K562 (cell line): Measurements from ENCODE around the gene TRUB2. TPM values are rescaled to one million over a fixed set of nuclear protein-coding genes. Genes with fewer than 3 reads are reported as not detected.
A peak's percentile ranks its signal among the peaks of the same experiment; 100 is the strongest.

Experiments
- BHLHE40 ChIP-seq: IDR thresholded peaks from 2 replicates; pipeline ENCODE4 v1.6.1; 2011; ENCODE audit warnings: low read length, improper control_type of control experiment
- BRCA1 ChIP-seq, 2 experiments: fragments of 450-650 bp in 1 of 2; sonication (generic) in 1 of 2; formaldehyde crosslinking in 1 of 2; IDR thresholded peaks; 2 replicates each; pipeline versions ENCODE4 v1.5.0 to v1.6.1; 2017 to 2020; ENCODE audit warnings: mild to moderate bottlenecking in 1 of 2, missing genetic modification reagents in 1 of 2
- CBX3 ChIP-seq, 2 experiments: IDR thresholded peaks; 1 replicate in 1 of 2; 2 replicates in 1 of 2; pipeline ENCODE4 v1.6.1; 2012; ENCODE audit warnings: inconsistent platforms in 2 of 2, low read length in 2 of 2, borderline replicate concordance in 1 of 2, control low read depth in 1 of 2
- CHD4 ChIP-seq: fragments of 200-600 bp; sonication (generic); IDR thresholded peaks from 3 replicates; pipeline ENCODE4 v1.6.1; 2012; ENCODE audit warnings: low read depth, mild to moderate bottlenecking, mixed read lengths, low read length, inconsistent platforms; ENCODE audit not compliant: insufficient read depth, insufficient replicate concordance, poor library complexity, severe bottlenecking
- DEAF1 ChIP-seq: fragments of 450-650 bp; formaldehyde crosslinking; IDR thresholded peaks from 2 replicates; pipeline ENCODE4 v1.4.0; 2020; ENCODE audit warnings: mild to moderate bottlenecking, moderate library complexity
- ETV1 ChIP-seq: fragments of 450-650 bp; conservative IDR thresholded peaks from 2 replicates; pipeline ENCODE4 v1.6.1; 2016; ENCODE audit warnings: missing genetic modification characterization, control low read depth, low read depth, missing compliant biosample characterization
- FUS ChIP-seq: fragments of 200-400 bp; formaldehyde crosslinking; optimal IDR thresholded peaks from 2 replicates; pipeline ENCODE3; 2017; ENCODE audit warnings: low read depth, low read length
- HDGF ChIP-seq: fragments of 450-650 bp; IDR thresholded peaks from 2 replicates; pipeline ENCODE4 v1.6.1; 2016
- ILF3 ChIP-seq: fragments of 450-650 bp; IDR thresholded peaks from 2 replicates; pipeline ENCODE4 v1.6.1; 2018; ENCODE audit warnings: antibody characterized with exemption, mild to moderate bottlenecking, moderate library complexity, borderline replicate concordance
- LARP7 ChIP-seq: fragments of 450-650 bp; IDR thresholded peaks from 2 replicates; pipeline ENCODE4 v1.6.1; 2016
- MLLT1 ChIP-seq, 2 experiments: fragments of 450-650 bp; IDR thresholded peaks; 2 replicates each; pipeline ENCODE4 v1.6.1; 2016
- PKNOX1 ChIP-seq: fragments of 450-650 bp; IDR thresholded peaks from 2 replicates; pipeline ENCODE4 v1.6.1; 2016
- SREBF2 ChIP-seq: sonication (generic); formaldehyde crosslinking; IDR thresholded peaks from 2 replicates; pipeline ENCODE4 v1.4.0; 2020; ENCODE audit warnings: mild to moderate bottlenecking, missing genetic modification reagents
- STAT6 ChIP-seq: sonication (generic); formaldehyde crosslinking; IDR thresholded peaks from 2 replicates; pipeline ENCODE4 v1.8.1; 2023; ENCODE audit warnings: mild to moderate bottlenecking, missing genetic modification reagents
- TAL1 ChIP-seq: fragments of 450-650 bp; IDR thresholded peaks from 2 replicates; pipeline ENCODE4 v1.6.1; 2016; ENCODE audit warnings: mild to moderate bottlenecking
- TEAD1 ChIP-seq, 2 experiments: fragments of 450-650 bp in 1 of 2; sonication (generic) in 1 of 2; formaldehyde crosslinking; IDR thresholded peaks; 2 replicates each; pipeline versions ENCODE4 v1.4.0 to v1.8.0; 2020 to 2022; ENCODE audit warnings: mild to moderate bottlenecking in 2 of 2, missing genetic modification reagents in 1 of 2
- TEAD4 ChIP-seq, 2 experiments: sonication (generic) in 1 of 2; formaldehyde crosslinking in 1 of 2; IDR thresholded peaks; 2 replicates each; pipeline versions ENCODE4 v1.6.1 to v1.8.0; 2012 to 2022; ENCODE audit warnings: borderline replicate concordance in 1 of 2, inconsistent platforms in 1 of 2, low read length in 1 of 2, mild to moderate bottlenecking in 1 of 2, missing genetic modification reagents in 1 of 2
- WHSC1 ChIP-seq: IDR thresholded peaks from one replicate; pipeline ENCODE4 v1.6.1; 2012; ENCODE audit warnings: low read length, control low read depth, inconsistent platforms
- ZNF212 ChIP-seq: fragments of 450-650 bp; formaldehyde crosslinking; IDR thresholded peaks from 2 replicates; pipeline ENCODE4 v1.4.0; 2020; ENCODE audit warnings: mild to moderate bottlenecking
- ZNF324 ChIP-seq: fragments of 250-450 bp; sonication (Bioruptor Pico); IDR thresholded peaks from 2 replicates; pipeline ENCODE4 v1.4.0; 2020; ENCODE audit warnings: mild to moderate bottlenecking
- ZNF354B ChIP-seq: fragments of 250-450 bp; sonication (Bioruptor Pico); IDR thresholded peaks from 2 replicates; pipeline ENCODE4 v1.4.0; 2020
- polyA plus RNA-seq, 8 experiments: library from polyadenylated mRNA; depleted of rRNA in 4 of 8; stranded (reverse) in 5 of 8; unstranded in 3 of 8; fragments of >200 nt; fragmentation: Nextera tagmentation in 2 of 8; fragmentation: Illumina TruSeq in 1 of 8; extraction: Ambion mirVana in 2 of 8; extraction: Trizol in 1 of 8; gene quantifications; 2 replicates each; pipeline versions ENCODE4 v1.2.1 to v1.2.3, GENCODE V29; 2011 to 2014; ENCODE audit warnings: inconsistent platforms in 1 of 8, missing spikeins in 1 of 8
- total RNA-seq, 7 experiments: library from RNA; depleted of rRNA in 6 of 7; stranded (reverse); fragments of >200 nt in 6 of 7; fragmentation: Illumina TruSeq in 2 of 7; extraction: Trizol in 2 of 7; gene quantifications; 2 replicates each; pipeline versions ENCODE4 v1.2.1 to v1.2.3, GENCODE V29; 2011 to 2021; ENCODE audit warnings: low replicate concordance in 1 of 7

Gene TRUB2
- total and polyA plus RNA-seq, 9 of the 15 experiments (the other 6 are each of a cell fraction or from before 2014, with no cell fraction given) = 9.3 to 110 (median 63.0) TPM

- TF ChIP-seq LARP7 (no peak), CHD4 (peak; percentile 93), TEAD1 (CRISPR knock-in tag; IDR thresholded peaks at IDR 0.05) (peak in 1 of 2 experiments; percentile 83; a peak in 2 of 4 replicates), DEAF1 (CRISPR knock-in tag) (no peak), ZNF324 (CRISPR knock-in tag) (peak; percentile 51; the same call in 1 of the 2 replicates), TAL1 (no peak), BHLHE40 (peak; percentile 88), HDGF (no peak), ZNF212 (no peak), WHSC1 (no peak), TEAD4 (IDR thresholded peaks at IDR 0.05; ENCODE audit: low read length) (no peak; the same call in 1 of the 2 replicates), TEAD4 (CRISPR knock-in tag; IDR thresholded peaks at IDR 0.05; ENCODE audit: borderline replicate concordance) (no peak), ETV1 (no peak), BRCA1 (IDR thresholded peaks at IDR 0.05) (no peak), BRCA1 (CRISPR knock-in tag; IDR thresholded peaks at IDR 0.05) (no peak), SREBF2 (no peak), PKNOX1 (peak; percentile 42), MLLT1 (IDR thresholded peaks at IDR 0.05) (peak in 1 of 2 experiments; percentile 52; a peak in 1 of 4 replicates), ZNF354B (CRISPR knock-in tag) (no peak), FUS (no peak), ILF3 (no peak), CBX3 (IDR thresholded peaks at IDR 0.05; ENCODE audit: borderline replicate concordance in 1 of 2, low read length in 2 of 2) (peak in 1 of 2 experiments; percentile 92; a peak in 2 of 3 replicates), STAT6 (CRISPR knock-in tag) (peak; percentile 93)
These were observed 17.8 kb upstream of the TRUB2 start, which contains the start of gene SLC27A4 (continued) for GRCh38 chr9:128339761-128340690.
